Amniotic epithelial cell (primary cell): ENCODE measurements around the gene IFT122.
"Not testable (repeated sequence)": the region's sequence is repeated elsewhere in the genome, so short reads cannot be mapped to it uniquely, and the experiment has no call there.

Source experiments
- DNase-seq: peaks from one replicate; pipeline ENCODE4 v3.0.0-alpha.2; 2010; ENCODE audit warnings: low read depth

Gene IFT122

DNA sequence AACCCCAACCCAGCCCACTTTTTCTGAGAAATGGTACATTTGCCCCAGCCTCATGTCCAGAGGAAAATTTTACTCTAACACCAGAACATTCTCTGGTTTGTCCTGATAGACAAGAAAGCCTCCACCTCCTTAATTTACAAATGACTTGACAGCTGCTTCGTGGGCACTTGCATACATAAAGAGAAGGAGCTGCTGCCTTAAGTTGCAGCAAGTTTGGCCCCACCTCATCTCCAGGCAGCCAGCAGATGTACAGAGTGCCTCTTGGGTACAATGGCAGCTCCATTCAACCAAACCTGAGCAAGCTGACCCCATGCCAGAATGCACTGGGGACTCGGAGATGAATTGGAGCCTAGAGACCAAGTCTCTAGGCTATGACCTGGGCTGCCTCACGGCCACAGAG, 96.8 kb downstream of the IFT122 start:
- no peak for DNase-seq

DNA sequence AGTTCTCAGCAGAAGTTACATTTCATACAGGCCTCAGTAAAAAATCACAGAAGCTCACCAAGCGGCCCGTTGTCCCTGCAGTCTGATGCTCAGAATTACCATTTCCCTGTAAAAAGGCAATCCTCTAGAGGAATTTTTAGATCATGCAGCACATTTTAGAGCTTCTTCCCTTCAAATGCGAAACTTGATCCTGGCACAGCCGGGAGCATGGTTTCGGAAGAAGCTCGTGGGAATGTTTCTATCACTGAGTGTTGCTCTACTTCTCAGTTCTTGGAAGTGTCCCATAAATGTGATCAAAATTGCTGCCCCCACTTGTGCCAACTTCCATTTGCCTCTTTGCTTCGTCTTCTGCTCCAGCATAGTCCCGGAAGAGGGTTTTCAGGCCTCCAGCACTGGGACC, 99.2 kb downstream of the IFT122 start:
- no peak for DNase-seq

DNA sequence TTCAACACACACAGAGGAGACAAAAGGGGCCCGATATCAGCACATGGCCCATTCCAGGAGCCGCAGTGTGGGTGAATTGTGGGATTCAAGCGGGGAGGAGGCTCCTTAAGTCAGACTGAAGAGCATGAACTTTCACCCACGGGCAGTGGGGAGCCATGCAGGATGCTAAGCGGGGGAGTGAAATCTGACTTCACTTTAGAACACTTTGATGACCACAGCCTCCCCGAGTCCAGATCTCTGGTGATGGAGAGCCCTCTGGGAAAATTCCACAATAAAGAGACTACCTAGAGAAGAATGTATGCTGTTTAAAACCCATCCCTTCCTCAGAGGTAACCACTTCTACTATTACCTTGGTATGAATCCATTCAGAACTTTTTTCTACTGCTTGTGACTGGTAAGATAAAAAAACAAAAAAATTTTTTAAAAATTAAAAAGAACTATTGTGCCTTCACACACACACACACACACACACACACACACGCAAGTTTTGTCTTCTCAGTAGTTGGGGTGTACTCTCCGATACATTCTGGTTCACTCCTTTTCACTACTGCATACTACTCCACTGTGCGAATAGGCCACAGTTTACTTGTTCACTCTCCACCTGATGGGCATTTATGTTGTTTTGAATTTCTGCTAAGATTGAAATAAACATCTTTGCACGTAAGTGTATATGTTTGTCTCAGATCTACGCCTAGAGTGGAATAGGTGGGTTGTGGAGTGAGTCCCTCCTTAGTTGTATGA, 100.9 kb downstream of the IFT122 start:
- DNase-seq, result peak; percentile 58

DNA sequence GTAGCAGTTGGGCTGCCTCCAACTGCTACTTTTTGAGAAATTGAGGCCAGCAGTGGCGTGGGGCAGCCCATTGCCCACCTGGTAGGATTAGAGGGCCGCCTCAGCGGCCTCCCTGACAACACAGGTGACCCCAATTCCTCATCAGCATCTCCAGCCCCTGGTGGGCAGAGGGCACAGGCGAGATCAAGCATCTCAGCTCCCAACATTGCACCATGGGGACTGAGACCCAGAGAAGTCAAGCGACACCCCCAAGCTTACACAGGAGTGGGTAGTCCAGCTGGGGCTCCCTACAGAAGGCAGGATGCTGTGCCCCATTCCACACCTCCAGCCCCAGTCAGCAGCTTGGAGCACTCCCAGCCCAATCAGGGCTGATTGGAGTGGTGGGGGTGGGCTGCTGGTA, 102.7 kb downstream of the IFT122 start:
- DNase-seq, result no peak

DNA sequence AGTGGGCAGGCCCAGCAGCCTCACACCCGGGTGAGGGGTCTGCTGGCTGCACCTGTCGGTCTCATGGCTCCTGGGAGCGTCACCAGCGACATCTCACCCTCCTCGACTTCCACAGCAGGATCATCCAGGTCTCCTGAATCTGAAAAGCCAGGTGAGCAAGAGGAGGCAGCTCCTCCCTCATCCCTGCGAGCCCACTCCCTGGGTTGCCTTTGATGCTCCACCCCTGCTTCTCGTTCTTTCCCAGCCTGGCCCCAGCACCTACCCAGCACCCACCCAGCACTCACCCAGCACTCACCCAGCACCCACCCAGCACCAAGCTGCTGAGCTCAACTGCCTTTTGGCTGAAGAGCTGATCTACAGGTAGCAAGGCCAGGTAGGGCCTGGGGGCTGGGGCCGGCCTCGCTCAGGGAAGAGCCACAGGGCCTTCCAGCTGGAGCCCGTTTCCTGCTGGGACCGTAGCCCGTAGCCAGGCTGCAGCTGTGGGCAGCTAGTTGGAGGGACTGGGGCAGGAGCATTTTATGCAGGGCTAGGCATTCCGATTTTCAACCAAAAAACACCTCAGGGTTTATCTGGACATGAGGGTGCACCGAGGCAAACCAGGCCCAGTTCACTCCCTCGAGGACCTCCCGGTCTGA, 103.2 kb downstream of the IFT122 start, which contains the start of gene H1-8:
H1-8 (plus strand) TSS at position 20 of the 635 bp plus-strand sequence; CDS start at position 64, 44 bp downstream.
- DNase-seq, result no peak

DNA sequence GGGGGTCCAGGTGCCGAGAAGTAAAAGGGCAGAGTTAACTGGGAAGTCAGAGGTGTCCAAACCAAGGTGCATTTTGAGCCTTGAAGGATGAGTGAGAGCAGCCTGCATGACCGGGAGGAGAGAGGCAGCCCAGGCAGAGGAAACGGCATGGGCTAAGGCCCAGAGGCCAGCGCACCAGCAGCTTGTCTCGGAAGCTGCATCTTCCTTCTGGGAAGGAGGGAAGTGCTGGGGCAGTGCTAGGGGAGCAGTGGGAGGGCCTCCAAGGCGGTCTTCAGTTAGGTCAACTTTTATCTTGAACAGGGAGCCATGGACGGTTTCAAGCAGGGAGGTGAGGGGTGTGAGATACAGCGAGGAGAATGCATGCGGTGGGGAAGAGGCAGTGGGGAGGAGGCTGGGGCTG, 104.0 kb downstream of the IFT122 start:
- no peak for DNase-seq

DNA sequence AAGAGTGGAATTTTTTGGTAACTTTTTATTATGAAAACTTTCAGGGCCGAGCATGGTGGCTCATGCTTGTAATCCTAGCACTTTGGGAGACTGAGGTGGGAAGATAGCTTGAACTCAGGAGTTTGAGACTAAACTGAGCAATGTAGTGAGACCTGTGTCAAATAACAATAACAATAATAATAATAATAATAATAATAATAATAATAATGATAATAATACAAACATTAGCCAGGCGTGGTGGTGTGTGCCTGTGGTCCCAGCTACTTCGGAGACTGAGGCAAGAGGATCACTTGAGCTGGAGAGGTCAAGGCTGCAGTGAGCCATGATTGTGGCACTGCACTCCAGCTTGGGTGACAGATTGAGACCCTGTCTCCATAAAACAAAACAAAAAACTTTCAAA, 105.9 kb downstream of the IFT122 start:
- not testable (repeated sequence) for DNase-seq

DNA sequence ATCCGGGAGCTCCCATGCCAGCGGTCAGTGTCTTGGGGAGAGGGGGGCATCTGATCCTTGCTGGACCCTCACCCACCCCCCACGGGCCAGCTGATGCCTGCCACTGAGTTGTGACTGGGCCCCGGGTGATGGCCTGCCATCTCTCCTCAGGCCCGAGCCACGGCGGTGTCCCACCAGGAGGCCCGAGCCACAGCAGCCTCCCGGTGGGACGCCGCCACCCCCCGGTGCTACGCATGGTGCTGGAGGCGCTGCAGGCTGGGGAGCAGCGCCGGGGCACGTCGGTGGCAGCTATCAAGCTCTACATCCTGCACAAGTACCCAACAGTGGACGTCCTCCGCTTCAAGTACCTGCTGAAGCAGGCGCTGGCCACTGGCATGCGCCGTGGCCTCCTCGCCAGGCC, 107.2 kb downstream of the IFT122 start:
- no peak for DNase-seq

DNA sequence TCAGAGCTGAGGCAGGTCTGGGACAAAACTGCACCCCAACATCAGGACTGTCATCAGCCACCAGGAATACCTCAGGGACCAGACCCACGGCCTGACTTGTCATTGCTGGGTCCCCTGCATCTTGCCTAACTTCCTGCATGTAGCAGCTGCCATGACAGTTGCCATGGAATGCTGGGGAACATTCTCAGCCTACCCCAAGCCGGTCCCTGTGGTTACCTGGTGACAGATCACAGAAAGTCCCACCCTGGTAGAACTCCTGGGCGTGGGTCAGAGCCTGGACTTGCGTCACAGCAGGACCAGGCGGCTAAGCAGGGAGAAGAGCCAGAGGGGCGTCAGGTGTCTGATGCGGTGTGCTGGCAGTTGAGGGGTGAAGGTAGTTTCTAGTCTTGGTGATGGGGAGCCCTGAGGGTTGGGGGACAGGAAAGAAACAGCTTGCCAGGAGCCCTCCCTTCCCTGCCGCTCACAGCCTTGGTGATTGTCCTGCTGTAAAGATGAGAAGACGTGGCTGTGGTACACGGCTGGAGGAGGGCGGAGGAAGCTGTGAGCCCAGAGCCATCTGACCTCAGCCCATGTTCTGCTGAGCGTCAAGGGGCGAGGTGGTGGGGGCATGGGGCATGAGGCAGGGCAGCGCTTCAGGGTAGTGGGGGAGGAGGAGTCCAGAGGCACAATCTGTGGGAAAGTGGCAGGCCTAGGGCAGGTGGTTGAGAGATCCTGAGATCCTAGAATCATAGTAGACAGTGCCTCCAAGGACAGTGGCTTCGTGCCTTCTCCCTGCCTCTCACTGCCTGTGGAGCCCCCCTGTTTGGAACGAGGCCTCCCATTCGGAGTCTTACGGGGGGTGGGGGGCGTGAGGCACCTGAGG, 108.3 kb downstream of the IFT122 start:
- no peak for DNase-seq

DNA sequence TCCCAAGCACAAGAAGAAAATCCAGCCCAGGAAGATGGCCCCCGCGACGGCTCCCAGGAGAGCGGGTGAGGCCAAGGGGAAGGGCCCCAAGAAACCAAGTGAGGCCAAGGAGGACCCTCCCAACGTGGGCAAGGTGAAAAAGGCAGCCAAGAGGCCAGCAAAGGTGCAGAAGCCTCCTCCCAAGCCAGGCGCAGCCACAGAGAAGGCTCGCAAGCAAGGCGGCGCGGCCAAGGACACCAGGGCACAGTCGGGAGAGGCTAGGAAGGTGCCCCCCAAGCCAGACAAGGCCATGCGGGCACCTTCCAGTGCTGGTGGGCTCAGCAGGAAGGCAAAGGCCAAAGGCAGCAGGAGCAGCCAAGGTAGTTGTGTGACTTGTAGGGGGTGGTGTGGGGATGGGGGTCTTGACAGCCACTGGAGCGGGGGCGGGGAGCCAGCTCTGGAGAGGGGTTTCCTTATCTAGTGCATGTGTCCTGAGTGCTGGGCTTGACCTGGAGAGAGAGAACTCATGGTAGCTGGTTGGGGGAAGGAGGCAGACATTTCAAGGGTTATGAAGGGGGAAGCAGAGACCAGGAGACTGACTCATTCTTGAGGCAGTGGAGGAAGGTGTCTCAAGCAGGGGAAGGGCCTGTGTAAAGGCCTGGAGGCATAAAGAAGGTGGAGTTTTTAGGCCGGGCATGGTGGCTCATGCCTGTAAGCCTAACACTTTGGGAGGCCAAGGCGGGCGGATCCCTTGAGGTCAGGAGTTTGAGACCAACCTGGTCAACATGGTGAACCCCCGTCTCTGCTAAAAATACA, 109.2 kb downstream of the IFT122 start:
- peak; percentile 61 for DNase-seq

DNA sequence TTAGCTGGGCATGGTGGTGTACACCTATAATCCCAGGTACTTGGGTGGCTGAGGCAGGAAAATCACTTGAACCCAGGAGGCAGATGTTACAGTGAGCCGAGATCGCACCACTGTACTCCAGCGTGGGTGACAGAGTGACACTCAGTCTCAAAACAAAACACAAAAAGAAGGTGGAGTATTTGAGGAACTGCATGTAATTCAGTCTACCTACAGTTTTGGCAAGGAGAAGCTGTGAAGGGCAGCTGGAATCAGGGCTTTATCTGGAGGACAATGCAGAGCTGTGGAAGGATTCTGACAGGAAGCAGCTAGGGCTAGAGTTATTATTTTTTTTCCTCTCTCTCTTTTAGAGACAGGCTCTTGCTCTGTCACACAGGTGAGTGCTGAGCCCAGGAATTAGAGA, 109.8 kb downstream of the IFT122 start:
- no peak for DNase-seq

DNA sequence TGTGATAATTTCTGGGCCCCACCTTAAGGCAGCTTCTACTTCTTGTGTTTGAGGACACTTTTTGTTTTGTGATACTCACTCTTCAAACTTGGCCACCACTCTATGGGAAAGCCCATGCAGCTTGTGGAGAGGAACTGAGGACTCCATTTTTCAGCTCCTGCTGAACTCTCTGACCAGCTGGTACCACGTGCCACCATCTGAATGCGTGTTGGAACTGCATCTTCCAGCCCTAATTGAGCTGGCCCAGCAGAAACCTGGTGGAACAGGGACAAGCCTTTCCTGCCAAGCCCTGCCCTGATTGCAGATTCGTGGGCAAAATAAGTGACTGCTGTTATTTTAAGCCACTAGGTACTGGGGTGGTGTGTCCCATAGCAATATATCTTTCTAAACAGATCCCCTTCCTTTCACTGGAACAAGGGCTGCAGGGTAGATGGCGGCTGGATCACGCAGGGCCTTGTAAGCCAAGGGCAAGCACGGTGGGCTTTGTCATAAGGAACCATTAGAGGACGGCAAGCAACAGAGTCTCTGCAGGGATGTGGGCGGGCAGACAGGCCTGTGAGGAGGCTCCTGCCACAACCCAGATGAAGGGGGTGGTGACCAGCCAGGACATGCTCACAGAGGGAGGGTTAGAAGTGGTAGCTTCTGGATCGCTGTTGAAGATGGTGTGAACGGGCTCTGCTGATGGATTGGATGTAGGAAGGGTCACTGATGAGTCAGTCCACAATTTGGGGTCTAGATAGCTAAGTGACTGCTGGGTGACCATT, 112.4 kb downstream of the IFT122 start:
- no peak for DNase-seq

DNA sequence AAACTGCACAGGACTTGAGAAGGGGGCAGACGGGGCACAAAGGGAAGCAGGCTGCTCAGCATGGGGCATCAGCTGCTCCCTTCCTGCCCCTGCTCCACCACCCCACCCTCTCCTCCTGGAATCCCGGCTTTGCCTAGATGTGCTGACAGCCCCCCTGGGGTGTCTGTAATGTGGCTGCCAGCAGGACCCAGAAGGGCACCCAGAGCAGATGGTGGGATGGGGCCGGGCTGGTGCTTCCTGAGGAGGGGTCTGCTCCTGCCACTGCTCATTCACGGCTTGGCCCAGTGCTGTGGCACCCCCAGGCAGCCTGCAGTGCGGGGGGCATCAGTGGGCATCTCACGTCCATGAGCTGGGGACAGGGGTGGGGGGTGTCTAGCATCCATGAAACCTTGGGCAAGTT, 113.1 kb downstream of the IFT122 start:
- no peak for DNase-seq

DNA sequence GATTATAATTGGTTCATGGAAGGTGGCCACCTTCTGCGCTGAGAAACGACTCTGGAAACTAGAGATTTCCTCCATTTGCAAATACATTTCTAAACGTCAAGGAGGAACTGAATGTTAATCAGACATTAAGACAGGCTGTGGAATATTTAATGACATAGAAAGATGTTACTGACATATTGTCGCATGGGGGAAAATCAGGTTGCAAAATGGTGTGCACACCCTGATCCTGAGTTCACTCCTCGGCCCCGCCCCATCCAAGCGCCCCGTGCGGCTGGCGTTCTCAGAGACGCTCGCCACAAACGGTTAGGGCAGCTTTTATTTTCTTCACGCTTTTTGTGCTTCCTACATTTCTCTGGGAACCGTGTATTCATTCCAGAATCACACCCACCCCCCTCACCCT, 113.7 kb downstream of the IFT122 start:
- DNase-seq, result no peak

DNA sequence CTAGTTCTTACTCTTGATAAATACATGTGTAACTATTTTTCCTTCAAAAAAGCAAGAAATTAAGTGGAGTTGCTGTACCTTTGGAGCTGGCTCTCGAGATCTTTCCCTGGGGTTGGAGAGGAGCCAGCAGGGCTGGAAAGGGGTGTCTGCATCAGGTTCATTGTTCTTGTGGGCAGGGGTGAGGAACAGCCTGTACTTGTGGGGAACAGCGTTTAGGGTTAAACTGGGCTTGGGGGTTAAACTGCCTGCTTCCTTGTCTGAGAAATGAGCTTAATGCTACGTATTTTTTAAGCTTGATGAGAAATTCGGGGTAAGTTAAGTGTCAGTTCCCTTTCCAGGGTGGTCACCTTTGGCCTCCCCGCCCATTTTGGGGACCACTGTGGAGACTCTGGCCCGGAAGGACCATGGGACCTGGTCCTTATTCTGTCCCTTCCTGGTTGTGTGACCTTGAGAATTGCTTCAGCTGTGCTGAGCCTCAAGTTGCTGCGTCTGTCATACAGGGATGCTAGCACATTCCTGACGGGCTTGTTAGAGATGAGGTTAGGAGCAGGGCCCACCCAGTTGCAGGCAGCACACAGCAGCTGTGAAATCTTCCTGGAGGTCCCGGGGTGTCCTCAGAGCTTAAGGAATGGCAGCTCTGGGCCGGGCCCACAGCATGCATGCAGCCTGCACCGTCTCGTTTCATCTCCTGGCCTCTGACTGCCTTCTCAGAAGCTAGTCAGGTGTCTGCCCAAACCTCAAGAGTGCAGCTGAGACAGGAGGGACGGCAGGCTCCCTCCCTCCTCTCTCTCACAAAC, 114.5 kb downstream of the IFT122 start:
- peak; percentile 52 for DNase-seq

DNA sequence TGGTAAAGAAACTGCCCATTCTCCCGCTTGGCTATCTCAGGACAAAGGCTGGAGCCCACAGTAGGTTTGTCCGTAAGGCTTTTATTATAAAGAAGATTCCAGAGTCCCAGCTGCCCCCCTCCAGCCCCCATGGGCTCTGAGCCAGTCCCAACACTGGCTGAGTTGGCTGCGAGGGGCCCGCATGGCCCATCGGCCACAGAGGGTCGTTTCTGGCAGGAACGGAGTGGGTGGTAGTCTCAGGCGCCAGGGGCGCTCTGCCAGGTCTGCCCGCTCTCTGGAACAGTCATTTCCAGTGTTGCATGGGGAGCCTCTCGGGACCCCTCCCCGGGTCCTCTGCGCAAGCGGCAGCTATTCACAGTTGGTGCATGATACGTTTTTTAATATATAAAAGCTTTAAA, 115.1 kb downstream of the IFT122 start:
- no peak for DNase-seq

DNA sequence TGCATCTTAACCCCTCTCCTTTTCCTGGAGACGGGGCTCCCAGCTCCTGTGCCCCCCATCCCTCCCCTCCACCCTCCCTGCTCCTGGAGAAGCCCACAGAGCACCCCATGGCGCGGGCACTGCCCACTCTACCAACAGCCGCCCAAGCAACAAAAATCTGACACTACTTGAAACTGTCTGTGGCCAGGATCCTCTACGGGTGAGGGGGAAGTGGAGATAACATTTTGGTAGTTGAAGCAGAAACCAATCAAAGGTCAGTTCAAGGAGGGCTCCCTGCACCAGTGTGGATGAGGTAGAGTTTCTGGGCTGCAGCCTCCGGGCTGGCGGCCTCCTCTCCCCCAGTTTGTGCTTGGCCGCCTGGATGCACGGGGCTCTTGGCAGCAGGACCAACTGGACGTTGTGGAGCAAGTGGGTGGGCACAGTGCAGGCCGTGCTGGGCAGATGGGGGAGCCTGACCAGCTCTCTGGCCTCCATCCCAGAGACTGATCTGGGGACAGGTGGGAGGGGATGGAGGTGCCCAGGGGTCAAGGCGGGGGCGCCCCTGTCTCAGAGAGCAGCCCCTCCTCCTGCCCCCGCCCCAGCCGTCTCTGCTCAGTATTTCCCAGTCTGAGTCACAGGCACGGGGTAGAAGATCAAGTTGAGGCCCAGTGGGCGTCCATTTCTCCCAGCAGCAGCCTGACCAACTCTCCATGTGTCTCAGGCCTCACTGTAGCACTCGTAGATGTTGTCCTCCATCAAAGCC, 115.8 kb downstream of the IFT122 start:
- DNase-seq, result no peak

DNA sequence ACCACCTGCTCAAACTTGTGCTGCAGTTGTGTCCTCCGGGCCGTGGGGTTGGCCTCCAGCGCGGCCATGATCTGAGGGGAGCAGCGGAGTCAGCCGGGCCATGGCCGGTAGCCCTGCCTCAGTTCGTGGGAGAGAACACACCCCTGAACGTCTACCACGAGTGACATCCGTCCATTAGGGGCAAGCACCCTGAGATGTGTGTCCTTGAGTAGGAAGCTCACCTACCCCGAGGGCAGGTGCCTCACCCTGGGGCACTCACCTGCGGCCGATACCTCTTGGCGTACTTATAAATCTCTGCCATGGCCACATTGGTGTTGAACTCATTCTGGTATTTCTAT, 116.3 kb downstream of the IFT122 start:
- DNase-seq, result no peak

DNA sequence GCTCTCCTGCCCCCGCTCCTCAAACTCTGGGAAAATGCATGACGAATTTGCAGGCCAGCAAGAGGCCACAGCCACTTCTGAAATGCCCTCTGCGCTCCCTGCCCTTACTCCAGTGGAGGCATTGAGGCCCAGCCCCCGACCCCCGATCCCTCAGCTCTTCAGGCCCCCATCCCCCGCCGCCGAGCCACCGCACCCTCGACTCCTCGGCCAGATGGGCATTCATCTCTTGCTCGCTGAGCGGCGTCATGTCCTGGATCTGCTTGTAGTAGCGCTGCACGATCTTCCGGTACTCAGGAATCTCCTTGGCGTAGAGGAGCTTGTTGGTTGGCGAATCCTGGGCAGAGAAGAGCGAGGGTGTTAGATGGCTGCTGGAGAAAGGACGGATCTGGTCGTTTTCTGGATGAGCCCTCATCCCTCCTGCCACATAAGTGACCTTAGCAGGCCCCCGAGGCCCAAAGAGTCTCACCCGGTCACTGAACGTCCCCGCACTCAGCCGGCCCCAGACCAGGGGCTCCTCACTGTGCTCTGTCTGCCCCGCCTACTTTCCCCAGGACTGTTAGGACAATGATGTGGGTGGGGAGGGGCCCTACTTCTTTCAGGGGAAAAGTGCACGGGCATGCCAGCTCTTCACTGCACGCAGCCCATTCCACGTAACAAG, 117.0 kb downstream of the IFT122 start:
- no peak for DNase-seq
